H1 (cell line): ENCODE measurements around the gene ATP10D. TPM values are rescaled to one million over a fixed set of nuclear protein-coding genes. Genes with fewer than 3 reads are reported as not detected.

Source experiments
- BCL11A ChIP-seq, 2 experiments: IDR thresholded peaks; one replicate each; pipeline ENCODE4 v1.6.1; 2011; ENCODE audit warnings: low read depth in 2 of 2, low read length in 2 of 2, mild to moderate bottlenecking in 2 of 2
- NRF1 ChIP-seq: IDR thresholded peaks from 2 replicates; pipeline ENCODE4 v1.6.1; 2011; ENCODE audit warnings: mild to moderate bottlenecking, low read depth, low read length, improper control_type of control experiment
- POLR2A ChIP-seq, 2 experiments: IDR thresholded peaks; 1 replicate in 1 of 2; 2 replicates in 1 of 2; pipeline ENCODE4 v1.6.1; 2011; ENCODE audit warnings: low read depth in 2 of 2, low read length in 2 of 2, mild to moderate bottlenecking in 2 of 2; ENCODE audit errors: control extremely low read depth in 1 of 2
- SP1 ChIP-seq: IDR thresholded peaks from 2 replicates; pipeline ENCODE4 v1.6.1; 2011; ENCODE audit warnings: low read depth, low read length
- TAF1 ChIP-seq: IDR thresholded peaks from 2 replicates; pipeline ENCODE4 v1.6.1; 2011; ENCODE audit warnings: mild to moderate bottlenecking, low read depth, low read length
- ZNF274 ChIP-seq: IDR thresholded peaks from 2 replicates; pipeline ENCODE4 v1.7.0; 2012; ENCODE audit warnings: low read length, borderline replicate concordance; ENCODE audit errors: extremely low read depth
- polyA plus RNA-seq, 7 experiments: library from polyadenylated mRNA; depleted of rRNA in 3 of 7; stranded (reverse) in 5 of 7; unstranded in 2 of 7; fragments of >200 nt in 5 of 7; fragments of 200-250 nt in 2 of 7; gene quantifications; 1 replicate in 5 of 7; 2 replicates in 1 of 7; 4 replicates in 1 of 7; pipeline versions ENCODE4 v1.2.1 to v1.2.3, GENCODE V29; 2011 to 2013; ENCODE audit warnings: missing spikeins in 2 of 7, mixed read lengths in 2 of 7
- total RNA-seq: library from RNA; stranded (reverse); fragmentation: NEBNext Ultra II Directional; extraction: Animal tissue kit (Norgen Biotek cat#: 25700); gene quantifications from 2 replicates; pipeline ENCODE4 v1.2.1, GENCODE V29; 2021

The ATP10D gene
- total and polyA plus RNA-seq, 2 of the 8 experiments (the other 6 are each of a cell fraction or from before 2014, with no cell fraction given), result 2.9 to 5.9 TPM

DNA sequence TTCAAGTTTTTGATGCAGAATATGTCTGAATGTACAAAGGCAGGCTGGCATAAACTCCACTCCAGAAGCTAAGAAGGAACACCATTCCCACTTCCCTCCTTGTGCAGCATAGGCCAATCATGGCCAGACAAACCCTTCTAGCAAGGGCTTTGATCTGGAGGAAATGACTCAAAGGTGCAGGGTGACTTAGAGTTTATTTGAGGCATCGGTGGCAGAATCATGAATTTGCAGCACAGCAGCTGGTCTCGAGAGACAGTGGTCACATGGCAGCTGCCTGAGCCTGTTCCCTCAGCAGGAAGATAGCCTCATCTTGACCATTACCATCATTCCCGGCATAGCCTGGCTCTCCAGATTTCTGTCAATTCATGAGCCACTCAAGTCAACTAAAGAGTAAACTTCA lies 154.5 kb downstream of the ATP10D start (continued):
- TF ChIP-seq NRF1 (no peak), SP1 (no peak), POLR2A (IDR thresholded peaks at IDR 0.05; ENCODE audit: control extremely low read depth in 1 of 2, low read depth in 2 of 2, low read length in 2 of 2) (no peak), BCL11A (IDR thresholded peaks at IDR 0.05; ENCODE audit: low read depth in 2 of 2, low read length in 2 of 2) (no peak), ZNF274 (no peak), TAF1 (no peak)
